ENCODE data around the gene TLR9.
"Not testable (repeated sequence)": the region's sequence is repeated elsewhere in the genome, so short reads cannot be mapped to it uniquely, and the experiment has no call there.

TLR9 gene

GRCh38 chr3:52183786-52184445, 41.5 kb downstream of the TLR9 start:
- no peak overlapping the region for H2AK5ac ChIP-seq (ENCODE audit: low read length)
- WGBS (ENCODE audit: extremely low coverage, insufficient coverage, low lambda C conversion rate): no CpG with 5 or more reads among the region's 7 CpGs
- H4K8ac ChIP-seq (ENCODE audit: low read depth, low read length): no peak overlapping the region
- no peak overlapping the region for H3K4me3 ChIP-seq (ENCODE audit: low read length)
- no peak overlapping the region for H4K5ac ChIP-seq (ENCODE audit: low read length)
- no peak overlapping the region for H2BK5ac ChIP-seq (ENCODE audit: low read length)
- H3K79me1 ChIP-seq (ENCODE audit: low read length): no peaks in the 10 kb centered on the region
- H3K79me2 ChIP-seq (ENCODE audit: control insufficient read depth, insufficient read depth, low read length): no peaks in the 10 kb centered on the region
- DNase-seq: no peak
- H3K4ac ChIP-seq (ENCODE audit: low read depth, low read length): no peak overlapping the region
- no peak overlapping the region for H2BK120ac ChIP-seq (ENCODE audit: low read depth, low read length)
- H3K4me2 ChIP-seq (ENCODE audit: low read length): no peak overlapping the region
- H3K36me3 ChIP-seq (ENCODE audit: control insufficient read depth, insufficient read depth, low read length): no peaks in the 10 kb centered on the region
- H3K23ac ChIP-seq (ENCODE audit: low read length): no peak overlapping the region
- H3K56ac ChIP-seq (ENCODE audit: low read length): no peak overlapping the region
- H3K9ac ChIP-seq (ENCODE audit: low read length): no peak overlapping the region
- no peaks in the 10 kb centered on the region for H3K27me3 ChIP-seq (ENCODE audit: insufficient read depth, low read length, poor library complexity)
- H3K18ac ChIP-seq (ENCODE audit: low read length): no peak overlapping the region
- H3K4me1 ChIP-seq (ENCODE audit: control insufficient read depth, low read depth, low read length): no peaks in the 10 kb centered on the region
- no peak overlapping the region for H3K27ac ChIP-seq (ENCODE audit: low read depth, low read length)
- H2BK15ac ChIP-seq (replicated peaks; ENCODE audit: low read depth): no peak overlapping the region

DNA sequence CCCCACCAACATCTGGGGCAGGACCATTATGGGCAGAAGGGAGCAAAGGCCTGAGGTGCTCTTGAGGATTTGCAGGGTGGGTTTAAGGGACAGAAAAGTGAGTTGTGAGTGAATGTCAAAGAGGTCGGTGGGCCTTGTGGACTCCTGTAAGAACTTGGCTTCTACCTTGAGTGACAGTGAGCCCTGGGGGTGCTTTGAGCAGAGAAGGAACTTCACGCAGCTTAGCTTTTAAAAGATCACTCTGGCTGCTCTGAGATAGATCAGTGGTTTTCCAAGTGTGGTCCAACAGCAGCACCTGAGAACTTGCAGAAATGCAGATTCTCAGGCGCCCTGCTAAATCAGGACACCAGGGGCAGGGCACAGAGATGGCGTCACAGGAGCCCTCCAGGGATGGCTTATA, 42.8 kb downstream of the TLR9 start:
- no peaks in the 10 kb centered on the region for H3K79me2 ChIP-seq (ENCODE audit: control insufficient read depth, insufficient read depth, low read length)
- no peak overlapping the region for H2AK5ac ChIP-seq (ENCODE audit: low read length)
- H3K56ac ChIP-seq (ENCODE audit: low read length): no peak overlapping the region
- no peaks in the 10 kb centered on the region for H3K4me1 ChIP-seq (ENCODE audit: control insufficient read depth, low read depth, low read length)
- H4K5ac ChIP-seq (ENCODE audit: low read length): no peak overlapping the region
- H3K18ac ChIP-seq (ENCODE audit: low read length): no peak overlapping the region
- no peak overlapping the region for H3K27ac ChIP-seq (ENCODE audit: low read depth, low read length)
- no peak overlapping the region for H3K4ac ChIP-seq (ENCODE audit: low read depth, low read length)
- no peak overlapping the region for H3K4me3 ChIP-seq (ENCODE audit: low read length)
- no peak overlapping the region for H4K8ac ChIP-seq (ENCODE audit: low read depth, low read length)
- H3K23ac ChIP-seq (ENCODE audit: low read length): no peak overlapping the region
- no peak for DNase-seq
- no peaks in the 10 kb centered on the region for H3K36me3 ChIP-seq (ENCODE audit: control insufficient read depth, insufficient read depth, low read length)
- H2BK120ac ChIP-seq (ENCODE audit: low read depth, low read length): no peak overlapping the region
- no peak overlapping the region for H3K4me2 ChIP-seq (ENCODE audit: low read length)
- no peak overlapping the region for H3K9ac ChIP-seq (ENCODE audit: low read length)
- H2BK15ac ChIP-seq (replicated peaks; ENCODE audit: low read depth): no peak overlapping the region
- WGBS (ENCODE audit: extremely low coverage, insufficient coverage, low lambda C conversion rate): no CpG with 5 or more reads among the region's 4 CpGs
- H3K27me3 ChIP-seq (ENCODE audit: insufficient read depth, low read length, poor library complexity): no peaks in the 10 kb centered on the region
- no peak overlapping the region for H2BK5ac ChIP-seq (ENCODE audit: low read length)
- no peaks in the 10 kb centered on the region for H3K79me1 ChIP-seq (ENCODE audit: low read length)

- Histone ChIP-seq H2BK5ac (ENCODE audit: low read length) (no peak overlapping the region), H3K9ac (ENCODE audit: low read length) (no peak overlapping the region), H3K79me2 (ENCODE audit: control insufficient read depth, insufficient read depth, low read length) (no peaks in the 10 kb centered on the region), H2BK120ac (ENCODE audit: low read depth, low read length) (no peak overlapping the region), H3K18ac (ENCODE audit: low read length) (no peak overlapping the region), H2BK15ac (replicated peaks; ENCODE audit: low read depth) (no peak overlapping the region), H2AK5ac (ENCODE audit: low read length) (no peak overlapping the region), H4K8ac (ENCODE audit: low read depth, low read length) (no peak overlapping the region), H3K27ac (ENCODE audit: low read depth, low read length) (no peak overlapping the region), H3K23ac (ENCODE audit: low read length) (no peak overlapping the region), H3K27me3 (ENCODE audit: insufficient read depth, low read length, poor library complexity) (no peaks in the 10 kb centered on the region), H3K79me1 (ENCODE audit: low read length) (no peaks in the 10 kb centered on the region), H3K4me3 (ENCODE audit: low read length) (no peak overlapping the region), H3K4me2 (ENCODE audit: low read length) (no peak overlapping the region), H4K5ac (ENCODE audit: low read length) (no peak overlapping the region), H3K56ac (ENCODE audit: low read length) (no peak overlapping the region), H3K4me1 (ENCODE audit: control insufficient read depth, low read depth, low read length) (no peaks in the 10 kb centered on the region), H3K36me3 (ENCODE audit: control insufficient read depth, insufficient read depth, low read length) (no peaks in the 10 kb centered on the region), H3K4ac (ENCODE audit: low read depth, low read length) (no peak overlapping the region)
- WGBS (ENCODE audit: extremely low coverage, insufficient coverage, low lambda C conversion rate): no CpG with 5 or more reads among the region's 5 CpGs
- DNase-seq: no peak
Observed at GRCh38 chr3:52182196-52182595, 43.2 kb downstream of the TLR9 start.

DNA sequence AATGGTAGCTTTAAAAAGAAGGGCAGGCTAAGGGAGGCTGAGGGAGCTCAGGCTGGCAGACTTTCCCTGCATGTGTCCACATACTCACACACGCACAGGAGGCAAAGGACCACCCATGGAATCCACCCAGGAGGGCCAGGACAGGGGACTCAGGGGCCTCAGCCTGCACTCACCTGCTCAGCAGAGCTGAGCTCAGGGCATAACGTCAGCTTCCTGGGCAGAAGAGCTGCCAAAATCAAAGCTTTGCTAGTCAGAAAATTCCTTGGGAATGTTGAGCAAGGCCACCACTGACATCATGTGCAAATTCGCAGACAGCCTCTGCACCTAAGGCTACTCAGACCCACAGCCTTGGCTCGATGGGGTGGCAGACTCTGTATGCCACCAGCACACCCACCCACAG, 43.9 kb downstream of the TLR9 start:
- no peak overlapping the region for H3K23ac ChIP-seq (ENCODE audit: low read length)
- H3K9ac ChIP-seq (ENCODE audit: low read length): no peak overlapping the region
- no peak overlapping the region for H3K4ac ChIP-seq (ENCODE audit: low read depth, low read length)
- H4K8ac ChIP-seq (ENCODE audit: low read depth, low read length): no peak overlapping the region
- no peaks in the 10 kb centered on the region for H3K4me1 ChIP-seq (ENCODE audit: control insufficient read depth, low read depth, low read length)
- H2BK120ac ChIP-seq (ENCODE audit: low read depth, low read length): no peak overlapping the region
- H3K56ac ChIP-seq (ENCODE audit: low read length): no peak overlapping the region
- WGBS (ENCODE audit: extremely low coverage, insufficient coverage, low lambda C conversion rate): no CpG with 5 or more reads among the region's 4 CpGs
- no peaks in the 10 kb centered on the region for H3K79me2 ChIP-seq (ENCODE audit: control insufficient read depth, insufficient read depth, low read length)
- no peak overlapping the region for H3K27ac ChIP-seq (ENCODE audit: low read depth, low read length)
- H3K27me3 ChIP-seq (ENCODE audit: insufficient read depth, low read length, poor library complexity): no peaks in the 10 kb centered on the region
- no peak overlapping the region for H3K18ac ChIP-seq (ENCODE audit: low read length)
- H2AK5ac ChIP-seq (ENCODE audit: low read length): no peak overlapping the region
- H3K4me2 ChIP-seq (ENCODE audit: low read length): no peak overlapping the region
- H4K5ac ChIP-seq (ENCODE audit: low read length): no peak overlapping the region
- H3K4me3 ChIP-seq (ENCODE audit: low read length): no peak overlapping the region
- no peaks in the 10 kb centered on the region for H3K36me3 ChIP-seq (ENCODE audit: control insufficient read depth, insufficient read depth, low read length)
- no peak for DNase-seq
- H2BK5ac ChIP-seq (ENCODE audit: low read length): no peak overlapping the region
- H2BK15ac ChIP-seq (replicated peaks; ENCODE audit: low read depth): no peak overlapping the region
- no peaks in the 10 kb centered on the region for H3K79me1 ChIP-seq (ENCODE audit: low read length)

- no peak for DNase-seq
- H3K36me3 ChIP-seq (ENCODE audit: control insufficient read depth, insufficient read depth, low read length): no peaks in the 10 kb centered on the region
- H3K23ac ChIP-seq (ENCODE audit: low read length): peak overlapping the region; percentile 9
- H2AK5ac ChIP-seq (ENCODE audit: low read length): no peak overlapping the region
- H3K9ac ChIP-seq (ENCODE audit: low read length): no peak overlapping the region
- H2BK15ac ChIP-seq (replicated peaks; ENCODE audit: low read depth): no peak overlapping the region
- no peak overlapping the region for H3K18ac ChIP-seq (ENCODE audit: low read length)
- H3K79me2 ChIP-seq (ENCODE audit: control insufficient read depth, insufficient read depth, low read length): no peaks in the 10 kb centered on the region
- no peak overlapping the region for H3K4me2 ChIP-seq (ENCODE audit: low read length)
- no peaks in the 10 kb centered on the region for H3K79me1 ChIP-seq (ENCODE audit: low read length)
- no peak overlapping the region for H4K5ac ChIP-seq (ENCODE audit: low read length)
- no peak overlapping the region for H3K4me3 ChIP-seq (ENCODE audit: low read length)
- no peak overlapping the region for H2BK120ac ChIP-seq (ENCODE audit: low read depth, low read length)
- H4K8ac ChIP-seq (ENCODE audit: low read depth, low read length): no peak overlapping the region
- H3K4me1 ChIP-seq (ENCODE audit: control insufficient read depth, low read depth, low read length): no peaks in the 10 kb centered on the region
- H3K4ac ChIP-seq (ENCODE audit: low read depth, low read length): no peak overlapping the region
- no peak overlapping the region for H3K56ac ChIP-seq (ENCODE audit: low read length)
- no peak overlapping the region for H2BK5ac ChIP-seq (ENCODE audit: low read length)
- no peaks in the 10 kb centered on the region for H3K27me3 ChIP-seq (ENCODE audit: insufficient read depth, low read length, poor library complexity)
- no peak overlapping the region for H3K27ac ChIP-seq (ENCODE audit: low read depth, low read length)
- WGBS (ENCODE audit: extremely low coverage, insufficient coverage, low lambda C conversion rate): no CpG with 5 or more reads among the region's 1 CpG
Observed at GRCh38 chr3:52178537-52178936, 46.9 kb downstream of the TLR9 start.

- H3K4me1 ChIP-seq (ENCODE audit: control insufficient read depth, low read depth, low read length); H4K5ac ChIP-seq (ENCODE audit: low read length); H3K36me3 ChIP-seq (ENCODE audit: control insufficient read depth, insufficient read depth, low read length); H3K4me3 ChIP-seq (ENCODE audit: low read length); H3K18ac ChIP-seq (ENCODE audit: low read length); H2BK120ac ChIP-seq (ENCODE audit: low read depth, low read length); DNase-seq; H3K9ac ChIP-seq (ENCODE audit: low read length); H3K4me2 ChIP-seq (ENCODE audit: low read length); H4K8ac ChIP-seq (ENCODE audit: low read depth, low read length); H2BK15ac ChIP-seq (replicated peaks; ENCODE audit: low read depth); H2BK5ac ChIP-seq (ENCODE audit: low read length); H3K4ac ChIP-seq (ENCODE audit: low read depth, low read length); H3K79me2 ChIP-seq (ENCODE audit: control insufficient read depth, insufficient read depth, low read length); H2AK5ac ChIP-seq (ENCODE audit: low read length); H3K79me1 ChIP-seq (ENCODE audit: low read length); H3K56ac ChIP-seq (ENCODE audit: low read length); H3K23ac ChIP-seq (ENCODE audit: low read length); H3K27ac ChIP-seq (ENCODE audit: low read depth, low read length); H3K27me3 ChIP-seq (ENCODE audit: insufficient read depth, low read length, poor library complexity): not testable (repeated sequence)
- WGBS (ENCODE audit: extremely low coverage, insufficient coverage, low lambda C conversion rate): no CpG with 5 or more reads among the region's 4 CpGs
Observed at GRCh38 chr3:52178126-52178525, 47.3 kb downstream of the TLR9 start.

Measured in mesendoderm (in vitro differentiated cells).